Stimulated activated CD4-positive, alpha-beta T cell treated with anti-CD3 and anti-CD28 coated beads, Interleukin-4, amount 100 ng/mL, for 1 hour (primary cell): ENCODE data around the gene TTC7B.

Source experiments
- DNase-seq: peaks from one replicate; pipeline ENCODE4 v3.0.0-alpha.2; 2020

TTC7B gene

GRCh38 chr14:90699016-90699415, 117.2 kb downstream of the TTC7B start:
- DNase-seq: no peak

- no peak for DNase-seq
These were observed 117.8 kb downstream of the TTC7B start for GRCh38 chr14:90698379-90698869.

DNA sequence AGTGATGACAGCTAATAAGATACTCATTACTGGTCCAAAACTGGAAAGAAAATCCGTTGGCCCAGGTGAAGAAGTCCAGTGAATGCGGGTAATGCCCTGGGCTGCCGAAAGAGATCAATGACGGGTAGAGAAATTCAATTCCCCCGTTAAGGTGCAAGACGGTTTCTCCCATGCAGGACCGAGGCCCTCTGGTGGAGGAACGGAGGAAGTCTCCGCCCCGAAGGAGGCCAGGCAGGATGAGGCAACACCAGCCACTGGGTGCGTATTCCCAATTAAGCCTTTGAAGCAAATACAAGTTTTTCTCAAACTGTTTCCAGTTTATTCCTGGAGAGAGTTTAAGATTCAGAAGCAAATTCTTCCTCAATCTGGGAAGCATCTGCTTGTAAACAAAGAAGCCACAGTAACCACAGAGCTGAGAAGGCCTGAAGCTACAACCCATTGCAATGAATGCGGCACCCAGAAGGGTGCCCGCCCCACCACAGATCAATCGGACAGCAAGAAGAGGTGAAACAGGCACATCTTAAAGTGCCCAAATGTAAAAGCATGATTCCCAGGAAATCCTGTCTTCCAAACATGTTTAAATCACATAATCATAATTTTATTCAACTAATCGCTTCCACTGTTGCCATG, 118.5 kb downstream of the TTC7B start:
- DNase-seq: peak; percentile 75

GRCh38 chr14:90697132-90697531, 119.1 kb downstream of the TTC7B start:
- DNase-seq: no peak

GRCh38 chr14:90696720-90697119, 119.5 kb downstream of the TTC7B start:
- no peak for DNase-seq

GRCh38 chr14:90695997-90696660, 120.1 kb downstream of the TTC7B start:
- no peak for DNase-seq

DNA sequence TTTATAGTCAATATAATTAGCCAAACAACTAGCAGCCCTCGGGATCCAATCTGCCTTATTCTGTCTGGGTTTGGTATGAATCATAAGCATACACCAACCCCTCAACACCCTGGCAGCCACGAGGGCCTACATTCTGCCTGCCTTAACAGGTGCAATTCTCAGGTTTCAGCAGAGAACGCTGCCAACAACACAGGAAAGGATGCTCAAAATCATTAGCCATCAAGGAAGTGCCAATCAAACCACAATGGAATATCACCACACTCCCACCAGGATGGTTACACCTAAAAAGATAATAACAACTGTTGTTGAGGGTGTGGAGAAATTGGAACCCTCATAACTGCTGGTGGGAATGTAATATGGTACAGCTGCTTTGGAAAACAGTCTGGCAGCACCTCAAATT, 122.8 kb downstream of the TTC7B start:
- DNase-seq: no peak

DNA sequence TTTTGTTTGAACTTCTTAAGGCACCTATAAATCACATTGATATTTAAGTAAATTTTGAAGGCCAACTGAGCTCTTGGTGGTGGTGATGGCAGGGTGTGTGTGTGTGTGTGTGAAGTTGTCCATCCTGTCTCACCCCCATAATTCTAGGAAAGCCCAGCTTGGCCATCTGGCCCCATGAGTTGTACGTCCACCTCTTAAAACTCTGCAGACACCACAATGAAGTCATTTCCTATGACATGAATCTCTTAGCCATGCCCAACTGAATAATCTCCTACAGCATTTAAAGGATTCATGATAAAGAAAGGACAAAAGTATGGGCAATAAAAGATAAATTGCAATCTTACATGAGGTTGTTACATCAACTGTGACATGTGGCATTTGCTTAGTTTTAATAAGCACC, 123.4 kb downstream of the TTC7B start:
- no peak for DNase-seq

DNA sequence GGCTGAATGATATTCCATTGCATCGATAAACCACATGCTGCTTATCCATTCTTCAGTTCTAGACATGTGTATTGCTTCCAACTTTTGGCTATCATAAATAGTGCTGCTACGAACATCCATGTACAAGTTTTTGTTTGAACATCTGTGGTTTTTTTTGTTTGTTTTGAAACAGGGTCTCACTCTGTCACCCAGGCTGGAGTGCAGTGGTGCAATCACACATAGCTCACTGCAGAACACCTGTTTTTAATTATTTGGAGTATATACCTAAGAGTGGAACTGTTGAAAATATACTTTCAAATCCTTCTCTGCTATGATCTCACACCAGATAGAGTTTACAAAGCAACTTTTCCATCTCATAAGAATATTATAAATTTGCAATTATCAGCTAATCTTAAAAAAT, 124.2 kb downstream of the TTC7B start:
- no peak for DNase-seq

DNA sequence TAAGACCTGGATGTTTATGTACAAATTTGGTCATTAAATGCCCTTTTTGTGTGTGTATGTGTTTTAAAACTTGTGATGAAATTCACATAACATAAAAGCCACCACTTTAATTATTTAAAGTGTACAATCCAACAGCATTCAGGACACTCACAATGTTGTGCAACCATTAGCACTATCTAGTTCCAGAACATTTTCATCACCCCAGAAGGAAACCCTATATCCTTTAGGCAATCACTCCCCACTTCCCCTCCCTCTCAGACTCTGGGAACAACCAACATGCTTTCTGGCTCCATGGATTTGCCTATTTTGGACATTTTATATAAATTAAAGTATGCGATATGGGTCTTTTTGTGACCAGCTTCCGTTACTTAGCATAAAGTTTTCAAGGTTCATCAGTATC, 124.6 kb downstream of the TTC7B start:
- no peak for DNase-seq

- DNase-seq: no peak
These were observed 128.6 kb downstream of the TTC7B start for GRCh38 chr14:90687680-90688079.

DNA sequence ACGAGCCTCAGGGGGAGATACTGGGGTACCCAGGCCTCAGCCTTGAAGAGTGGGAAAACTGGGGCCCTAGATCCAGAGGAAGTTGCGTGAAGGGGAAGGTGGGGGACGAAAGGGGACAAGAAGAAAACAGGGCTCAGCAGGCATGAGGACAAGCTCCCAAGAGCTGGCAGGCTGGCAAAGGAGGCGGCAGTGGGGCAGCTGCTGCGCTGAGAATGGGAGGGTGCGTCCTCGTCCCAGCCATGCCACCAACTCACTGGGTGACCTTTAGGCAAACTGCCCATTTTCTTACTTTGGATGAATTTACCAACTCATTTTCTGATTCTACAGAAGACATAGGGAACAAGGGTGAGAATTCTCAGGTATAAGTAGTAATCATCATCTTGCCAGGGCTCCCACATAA, 133.6 kb downstream of the TTC7B start:
- no peak for DNase-seq

- DNase-seq: no peak
These were observed 134.3 kb downstream of the TTC7B start for GRCh38 chr14:90681929-90682328.

DNA sequence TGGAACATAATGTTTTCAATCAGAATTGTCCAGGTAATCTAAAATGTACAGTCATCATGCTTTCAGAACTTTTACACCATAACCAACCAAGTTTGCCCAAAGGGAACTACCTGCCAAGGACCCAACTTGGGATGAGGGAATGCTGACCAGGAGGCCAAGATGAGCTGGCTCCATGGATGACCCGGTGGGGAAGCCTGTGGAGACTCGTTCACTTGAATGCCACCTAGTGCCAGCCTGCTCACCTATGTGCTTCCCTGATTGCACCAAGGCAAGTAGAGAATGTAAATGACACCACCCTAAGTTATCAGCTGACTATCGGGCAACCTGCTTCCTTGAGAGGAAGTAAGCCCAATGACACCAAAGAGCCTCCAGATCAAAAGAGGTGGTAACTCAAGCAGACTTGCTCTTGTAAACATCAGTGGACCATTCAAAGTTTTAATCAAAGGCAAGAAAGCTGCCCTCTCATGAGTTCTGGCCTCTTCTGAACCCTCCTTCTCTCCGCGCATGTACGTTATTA, 137.3 kb downstream of the TTC7B start:
- DNase-seq: no peak

- no peak for DNase-seq
These were observed 137.8 kb downstream of the TTC7B start for GRCh38 chr14:90678420-90678819.

DNA sequence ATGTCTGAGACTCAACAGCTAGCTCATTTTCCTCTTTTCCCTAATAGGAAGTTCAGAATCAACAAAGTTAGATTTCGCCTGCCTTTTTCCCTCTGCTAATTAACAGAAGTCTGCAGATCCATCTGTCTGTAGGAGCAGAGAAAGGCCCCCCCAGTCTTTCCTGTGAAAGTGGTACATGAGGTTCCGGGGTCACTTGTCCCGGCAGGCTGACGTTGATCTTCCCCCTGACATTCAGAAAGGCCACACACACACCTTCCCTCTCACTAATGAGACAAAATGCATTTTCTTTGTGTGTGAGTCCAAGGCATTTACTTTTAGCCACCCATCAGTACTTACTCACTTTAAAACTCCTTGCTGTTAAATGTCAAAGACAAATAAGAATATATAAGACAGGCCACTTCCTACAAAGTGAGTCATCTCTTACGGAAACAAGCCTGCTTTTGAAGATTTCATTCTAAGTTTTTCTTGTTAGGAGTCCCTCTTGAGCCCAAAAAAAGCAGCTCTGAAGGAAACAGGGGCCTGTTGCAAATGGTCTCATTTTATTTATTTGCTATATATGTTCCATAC, 138.7 kb downstream of the TTC7B start:
- no peak for DNase-seq

DNA sequence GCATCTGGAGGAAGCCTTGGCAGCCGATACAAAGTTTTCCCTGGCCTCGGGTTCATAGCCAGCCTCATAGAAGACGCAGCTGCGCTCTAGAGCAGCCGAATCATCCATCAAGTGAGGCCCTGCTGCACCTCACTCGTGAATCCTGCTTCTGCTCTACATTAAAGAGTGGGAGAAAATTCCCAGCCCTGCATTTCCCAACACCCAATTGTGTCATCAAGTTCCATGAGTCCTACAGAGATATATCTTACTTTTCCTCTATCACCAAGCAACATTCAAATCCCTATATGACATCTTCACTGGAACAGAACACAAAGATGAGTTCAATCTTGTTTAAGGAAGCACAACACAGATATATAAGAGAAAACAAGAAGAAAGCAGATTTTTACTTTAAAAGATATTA, 139.3 kb downstream of the TTC7B start:
- DNase-seq: no peak

DNA sequence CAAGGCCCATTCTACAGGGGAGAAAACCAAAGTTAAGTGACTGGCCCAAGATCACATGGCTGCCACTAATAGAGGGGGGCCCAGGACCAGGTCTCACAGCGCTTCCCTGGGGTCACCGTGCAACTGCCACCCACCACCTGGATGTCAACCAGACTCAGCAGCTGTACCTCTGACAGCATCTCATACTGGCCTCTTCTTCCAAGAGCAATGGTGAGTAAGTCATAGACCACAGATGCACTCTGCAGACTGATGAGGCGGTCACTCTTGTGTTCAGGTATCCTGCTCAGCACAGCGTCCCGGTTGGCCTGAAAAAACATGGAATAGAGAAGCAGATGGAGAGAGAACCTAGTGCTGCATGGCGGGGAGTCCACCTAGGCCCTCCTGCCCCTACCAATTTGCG, 139.9 kb downstream of the TTC7B start:
- DNase-seq: no peak

DNA sequence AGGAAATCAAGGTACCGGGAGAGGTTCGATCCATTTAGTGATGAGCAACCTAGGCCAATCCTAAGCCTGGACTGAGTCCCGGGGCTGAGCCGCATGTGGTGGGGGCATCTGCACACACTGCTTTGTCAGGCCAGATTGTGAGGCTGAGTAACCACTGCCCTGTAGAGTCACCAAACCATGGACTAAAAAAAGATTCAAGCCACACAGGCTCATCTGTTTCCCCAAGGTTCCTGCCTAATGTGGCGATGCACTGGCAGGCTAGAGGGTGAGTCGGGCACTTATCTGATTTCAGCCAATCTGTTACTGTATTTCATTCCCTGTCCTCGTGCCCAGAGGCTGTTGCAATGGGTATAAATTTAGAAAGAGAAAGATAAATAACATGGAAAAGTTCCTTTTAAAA, 140.8 kb downstream of the TTC7B start:
- no peak for DNase-seq

DNA sequence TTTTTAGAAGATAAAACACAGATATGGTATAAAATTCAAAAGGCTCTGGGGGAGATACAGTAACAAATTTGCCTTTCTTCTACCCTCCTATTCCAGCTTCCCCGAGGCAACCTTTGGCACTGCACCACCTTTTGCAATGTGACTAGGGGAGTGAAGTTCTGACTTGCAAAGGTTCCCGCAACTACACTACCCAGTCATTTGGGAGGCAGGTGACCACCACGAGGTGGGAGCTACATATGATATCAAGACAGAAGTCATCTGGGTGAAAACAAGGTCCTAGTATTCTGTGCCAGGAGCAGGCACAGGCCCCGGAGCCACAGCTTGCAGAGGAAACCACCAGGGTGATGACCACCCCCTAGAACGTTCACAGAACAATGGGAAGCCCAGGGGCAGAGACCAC, 141.5 kb downstream of the TTC7B start:
- DNase-seq: no peak

GRCh38 chr14:90674043-90674670, 142.1 kb downstream of the TTC7B start:
- no peak for DNase-seq

DNA sequence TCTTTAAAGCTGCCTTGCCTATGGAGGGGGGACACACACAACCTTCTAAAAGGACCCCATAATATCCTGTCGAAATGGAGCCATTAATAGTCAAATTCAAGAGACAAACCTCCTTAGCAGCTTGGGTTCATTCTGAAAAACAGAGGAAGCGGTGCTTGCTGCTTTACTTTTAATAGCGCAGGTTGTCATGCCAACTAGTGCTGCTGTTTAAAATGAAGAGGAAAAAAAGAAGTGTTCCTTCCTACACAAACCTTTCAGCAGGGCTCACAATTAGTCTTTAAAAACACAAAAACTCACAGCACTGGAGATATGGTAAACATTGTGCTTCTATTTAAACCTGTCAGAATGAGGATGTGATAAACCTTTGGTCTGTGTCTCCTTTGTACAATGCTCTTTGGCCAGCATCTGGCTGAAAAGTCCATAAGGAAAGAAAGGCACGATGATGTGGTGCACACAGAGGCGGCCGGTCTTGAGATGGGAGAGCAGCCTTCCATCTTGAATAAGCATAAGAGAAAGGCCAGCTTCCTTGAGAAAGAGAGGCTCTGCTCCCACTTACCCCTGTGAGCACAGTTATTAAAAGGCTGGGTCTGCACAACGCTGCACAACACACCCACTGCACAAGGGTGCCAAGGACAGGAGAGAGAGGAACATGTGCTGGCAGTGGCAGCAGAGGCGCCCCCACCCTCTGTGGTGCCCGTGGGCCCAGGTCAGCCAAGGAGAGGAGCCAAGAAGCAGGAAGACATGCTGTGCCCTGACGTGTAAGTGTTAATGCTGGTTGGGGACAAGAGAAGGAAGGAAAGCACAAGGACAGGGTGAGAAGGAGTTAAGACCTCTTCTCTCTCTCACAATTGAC, 144.6 kb downstream of the TTC7B start:
- no peak for DNase-seq

DNA sequence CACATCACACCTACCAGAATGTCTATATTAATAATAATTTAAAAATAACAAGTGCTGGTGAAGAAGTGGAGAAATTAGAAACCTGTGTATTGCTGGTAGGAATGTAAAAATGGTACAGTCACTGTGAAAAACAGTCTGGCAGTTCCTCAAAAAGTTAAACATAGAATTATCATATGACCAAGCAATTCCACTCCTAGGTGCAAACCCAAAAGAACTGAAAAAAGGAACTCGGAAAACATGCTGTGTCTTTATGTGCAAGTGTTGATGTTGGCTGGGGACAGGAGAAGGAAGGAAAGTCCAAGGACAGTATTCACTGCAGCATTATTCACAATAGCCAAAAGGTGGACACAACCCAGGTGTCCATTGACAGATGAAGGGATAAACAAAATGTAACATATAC, 146.5 kb downstream of the TTC7B start:
- DNase-seq: no peak
